ENCODE data around the gene KDM2A.
"Not testable (repeated sequence)": the region's sequence is repeated elsewhere in the genome, so short reads cannot be mapped to it uniquely, and the experiment has no call there.

KDM2A gene

GRCh38 chr11:67199751-67200150 is 80.7 kb downstream of the KDM2A start:
- no peaks in the 10 kb centered on the region for H3K36me3 ChIP-seq (ENCODE audit: control insufficient read depth, insufficient read depth, low read length)
- H3K27me3 ChIP-seq (ENCODE audit: control insufficient read depth, insufficient read depth, low read length): no peaks in the 10 kb centered on the region
- no peak overlapping the region for H3K27ac ChIP-seq

GRCh38 chr11:67202028-67202427 is 83.0 kb downstream of the KDM2A start:
- no peaks in the 10 kb centered on the region for H3K4me1 ChIP-seq
- H3K27me3 ChIP-seq (ENCODE audit: control insufficient read depth, insufficient read depth, low read length): no peaks in the 10 kb centered on the region
- no peak overlapping the region for H3K4me2 ChIP-seq (ENCODE audit: low read length)
- no peaks in the 10 kb centered on the region for H3K36me3 ChIP-seq (ENCODE audit: control insufficient read depth, insufficient read depth, low read length)
- H3K79me2 ChIP-seq: no peaks in the 10 kb centered on the region
- no peaks in the 10 kb centered on the region for H3K9me3 ChIP-seq (ENCODE audit: control insufficient read depth, low read length)
- no peak overlapping the region for H3K27ac ChIP-seq
- H3K9ac ChIP-seq: no peak overlapping the region
- H2AFZ ChIP-seq: no peak overlapping the region
- TF ChIP-seq CTCF (IDR thresholded peaks at IDR 0.05): no peak
- no peak overlapping the region for H3K4me3 ChIP-seq (ENCODE audit: low read depth, low read length)

More at GRCh38 chr11:67199751-67200150, 80.7 kb downstream of the KDM2A start:
- Histone ChIP-seq H3K4me1 (no peaks in the 10 kb centered on the region), H3K79me2 (no peaks in the 10 kb centered on the region), H3K4me2 (ENCODE audit: low read length) (no peak overlapping the region), H3K9me3 (ENCODE audit: control insufficient read depth, low read length) (no peaks in the 10 kb centered on the region), H3K9ac (no peak overlapping the region), H2AFZ (no peak overlapping the region), H3K4me3 (ENCODE audit: low read depth, low read length) (no peak overlapping the region)
- no peak for TF ChIP-seq CTCF (IDR thresholded peaks at IDR 0.05)

- Histone ChIP-seq H3K27me3 (ENCODE audit: control insufficient read depth, insufficient read depth, low read length) (no peaks in the 10 kb centered on the region), H2AFZ (no peak overlapping the region), H3K4me1 (no peaks in the 10 kb centered on the region), H3K4me3 (ENCODE audit: low read depth, low read length) (no peak overlapping the region), H3K9ac (no peak overlapping the region), H3K79me2 (no peaks in the 10 kb centered on the region), H3K27ac (no peak overlapping the region), H3K9me3 (ENCODE audit: control insufficient read depth, low read length) (no peaks in the 10 kb centered on the region), H3K4me2 (ENCODE audit: low read length) (no peak overlapping the region), H3K36me3 (ENCODE audit: control insufficient read depth, insufficient read depth, low read length) (no peaks in the 10 kb centered on the region)
- TF ChIP-seq CTCF (IDR thresholded peaks at IDR 0.05): no peak
Observed at GRCh38 chr11:67204822-67205221, 85.8 kb downstream of the KDM2A start.

GRCh38 chr11:67209222-67209621 is 90.2 kb downstream of the KDM2A start:
- not testable (repeated sequence) for H3K27me3 ChIP-seq (ENCODE audit: control insufficient read depth, insufficient read depth, low read length); H3K27ac ChIP-seq; H3K9me3 ChIP-seq (ENCODE audit: control insufficient read depth, low read length); H3K4me3 ChIP-seq (ENCODE audit: low read depth, low read length); H2AFZ ChIP-seq; H3K79me2 ChIP-seq; H3K36me3 ChIP-seq (ENCODE audit: control insufficient read depth, insufficient read depth, low read length); H3K4me2 ChIP-seq (ENCODE audit: low read length); H3K9ac ChIP-seq; H3K4me1 ChIP-seq

GRCh38 chr11:67211656-67212436 is 92.8 kb downstream of the KDM2A start:
- Histone ChIP-seq H3K4me1 (no peaks in the 10 kb centered on the region), H3K79me2 (no peaks in the 10 kb centered on the region), H3K36me3 (ENCODE audit: control insufficient read depth, insufficient read depth, low read length) (no peaks in the 10 kb centered on the region), H3K4me3 (ENCODE audit: low read depth, low read length) (no peak overlapping the region), H3K4me2 (ENCODE audit: low read length) (no peak overlapping the region), H3K27me3 (ENCODE audit: control insufficient read depth, insufficient read depth, low read length) (no peaks in the 10 kb centered on the region), H2AFZ (no peak overlapping the region), H3K9ac (no peak overlapping the region), H3K9me3 (ENCODE audit: control insufficient read depth, low read length) (no peaks in the 10 kb centered on the region), H3K27ac (no peak overlapping the region)
- TF ChIP-seq CTCF (IDR thresholded peaks at IDR 0.05): no peak
